CMK (cell line): ENCODE measurements around the gene CUL7.
A peak's percentile ranks its signal among the peaks of the same experiment; 100 is the strongest.
"Not testable (repeated sequence)": the region's sequence is repeated elsewhere in the genome, so short reads cannot be mapped to it uniquely, and the experiment has no call there.

Experiments
- DNase-seq: peaks from one replicate; pipeline ENCODE4 v3.0.0-alpha.2; 2010; ENCODE audit warnings: low read depth

Gene CUL7

DNA sequence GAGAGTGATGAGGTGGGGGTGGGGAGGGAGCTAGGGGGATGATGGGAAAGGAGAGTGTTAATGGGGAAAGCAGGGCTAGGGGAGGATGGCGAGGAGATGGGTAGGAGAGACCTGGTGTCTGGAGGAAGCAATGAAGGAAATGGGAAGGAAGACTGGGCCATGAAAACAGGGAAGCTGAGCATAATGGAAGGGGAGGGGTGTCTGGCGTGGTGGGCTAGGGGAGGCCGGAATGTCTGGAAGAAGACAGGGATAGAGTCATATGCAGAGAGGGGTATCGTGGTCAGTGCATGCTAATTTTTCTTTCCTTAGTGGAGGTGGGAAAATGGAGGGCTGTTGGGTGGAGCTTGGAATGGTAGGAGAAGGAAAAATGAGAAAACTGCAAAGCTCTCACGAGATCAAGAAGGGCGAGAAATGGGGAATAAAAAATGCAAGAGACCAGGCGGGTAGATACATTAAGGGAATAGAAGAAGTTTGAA, 39.2 kb downstream of the CUL7 start:
- no peak for DNase-seq

GRCh38 chr6:43013843-43014433, 39.7 kb downstream of the CUL7 start, which contains the start of the genes KLHDC3 and MEA1:
KLHDC3 (plus strand) TSS chr6:43014249; CDS start chr6:43017193, 2,944 bp downstream.
MEA1 (minus strand) TSS chr6:43013946; CDS start chr6:43013813, 133 bp downstream.
- DNase-seq: peak; percentile 100

- DNase-seq: peak; percentile 78
Measured at GRCh38 chr6:43013097-43013842, 40.4 kb downstream of the CUL7 start.

GRCh38 chr6:43012364-43012763, 41.3 kb downstream of the CUL7 start:
- DNase-seq: no peak

GRCh38 chr6:43011207-43011606, 42.4 kb downstream of the CUL7 start:
- DNase-seq: no peak

- no peak for DNase-seq
Measured at GRCh38 chr6:43009124-43009523, 44.5 kb downstream of the CUL7 start.

DNA sequence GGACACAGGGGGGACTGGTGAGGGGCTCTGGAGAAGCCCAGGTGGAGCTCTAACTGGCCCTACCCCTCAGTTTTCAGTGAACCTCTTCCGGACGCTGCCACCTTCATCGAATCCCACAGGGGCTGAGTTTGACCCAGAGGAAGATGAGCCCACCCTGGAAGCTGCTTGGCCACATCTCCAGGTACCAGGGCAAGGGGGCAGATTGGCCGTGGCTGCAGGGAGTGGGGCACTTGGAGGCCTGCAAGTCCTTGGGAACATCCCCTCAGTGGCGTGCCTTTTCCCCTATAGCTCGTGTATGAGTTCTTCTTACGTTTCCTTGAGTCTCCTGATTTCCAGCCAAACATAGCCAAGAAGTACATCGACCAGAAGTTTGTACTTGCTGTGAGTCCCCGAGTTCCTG, 46.5 kb downstream of the CUL7 start:
- DNase-seq: no peak

GRCh38 chr6:43006251-43006650, 47.4 kb downstream of the CUL7 start:
- no peak for DNase-seq

GRCh38 chr6:43005844-43006243, 47.8 kb downstream of the CUL7 start:
- no peak for DNase-seq

- no peak for DNase-seq
Measured at GRCh38 chr6:43001843-43002242, 51.8 kb downstream of the CUL7 start.

GRCh38 chr6:42998205-42998604, 55.4 kb downstream of the CUL7 start:
- not testable (repeated sequence) for DNase-seq

- no peak for DNase-seq
Measured at GRCh38 chr6:42996513-42996912, 57.1 kb downstream of the CUL7 start.

DNA sequence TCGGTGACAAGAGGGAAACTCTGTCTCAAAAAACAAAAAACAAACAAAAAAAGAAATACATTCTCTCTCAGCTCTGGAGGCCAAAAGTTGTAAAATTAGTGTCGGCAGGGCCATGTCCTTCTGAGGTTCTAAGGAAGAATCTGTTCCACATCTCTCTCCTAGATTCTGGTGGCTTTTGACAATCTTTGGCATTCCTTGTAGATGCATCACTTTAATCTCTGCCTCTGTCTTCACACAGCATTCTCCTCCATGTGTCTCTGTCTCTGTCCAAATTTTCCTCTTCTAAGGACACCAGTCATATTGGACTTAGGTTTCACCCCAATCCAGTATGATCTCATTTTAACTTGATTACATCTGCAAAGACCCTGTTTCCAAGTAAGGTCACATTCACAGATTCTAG, 60.2 kb downstream of the CUL7 start:
- no peak for DNase-seq

- no peak for DNase-seq
Measured at GRCh38 chr6:42989923-42990322, 63.7 kb downstream of the CUL7 start.

DNA sequence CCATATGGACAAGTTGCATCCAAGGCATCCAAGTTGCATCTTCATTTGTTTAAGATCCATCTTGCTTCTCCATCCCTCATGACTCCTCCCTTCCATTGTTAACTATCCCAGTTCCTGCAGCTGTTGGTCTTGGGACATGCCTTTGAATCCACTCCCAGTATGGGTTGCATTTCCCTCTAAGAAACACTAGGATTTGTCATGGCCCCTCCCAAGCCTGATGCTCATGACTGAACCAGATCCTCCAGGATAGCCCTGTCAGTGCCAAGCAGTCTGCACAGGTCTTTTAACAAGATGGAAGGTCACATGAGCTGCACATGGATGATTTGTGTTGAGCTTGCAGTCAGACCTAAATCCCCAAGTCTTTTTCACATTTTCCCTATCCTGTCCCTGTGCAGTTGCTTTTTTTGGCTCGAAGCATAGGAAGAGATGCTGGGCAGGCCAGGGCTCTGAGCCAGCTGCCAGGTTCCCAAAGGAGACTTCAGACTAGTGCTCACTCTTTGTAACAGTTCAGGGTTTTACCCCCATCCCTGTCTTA, 65.1 kb downstream of the CUL7 start:
- DNase-seq: no peak
